GF-D8 (cell line): ENCODE measurements around the gene KLHL3.

Experiments
- DNase-seq: peaks from one replicate; lab custom pipeline; 2025; lab: John Stamatoyannopoulos, UW

KLHL3 gene

DNA sequence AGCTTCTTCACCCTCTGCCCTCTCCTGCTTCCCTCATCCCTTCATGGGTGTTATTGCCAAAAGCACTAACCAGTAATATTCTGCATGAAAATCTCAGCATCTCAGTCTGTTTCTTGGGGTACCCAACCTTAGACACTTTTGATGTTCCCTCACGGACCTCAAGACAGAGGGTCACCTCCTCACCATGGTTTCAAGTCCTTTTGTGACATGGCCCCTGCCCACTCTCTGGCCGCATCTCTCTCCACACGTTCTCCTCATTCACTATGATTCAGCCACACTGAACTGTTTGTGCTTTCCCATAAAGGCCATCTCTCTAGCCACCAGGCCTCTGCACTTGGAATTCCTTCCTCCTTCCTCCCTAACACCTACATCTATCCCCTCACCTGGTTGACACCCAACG is 125.3 kb downstream of the KLHL3 start:
- no peak for DNase-seq

GRCh38 chr5:137609127-137609526 is 126.8 kb downstream of the KLHL3 start:
- DNase-seq = no peak

DNA sequence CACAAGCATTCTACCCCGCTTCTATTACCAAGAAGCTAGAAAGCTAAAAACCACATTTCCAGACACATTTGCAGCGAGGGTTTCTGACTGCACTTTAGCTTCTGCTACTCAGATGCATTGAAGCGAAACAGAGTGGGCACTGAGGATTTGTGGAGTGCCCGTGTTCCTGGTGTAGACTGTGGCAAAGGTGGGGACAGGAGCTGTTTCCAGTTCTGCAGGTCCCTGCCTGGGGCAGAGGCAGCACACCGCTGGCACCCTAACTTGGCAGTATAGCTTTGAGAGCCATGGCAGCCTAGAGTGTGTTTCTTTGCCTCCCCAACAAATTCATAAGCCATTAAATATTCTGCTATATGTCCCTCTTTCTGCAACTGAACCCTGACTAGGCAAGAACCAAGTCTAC is 128.1 kb downstream of the KLHL3 start:
- DNase-seq = no peak

DNA sequence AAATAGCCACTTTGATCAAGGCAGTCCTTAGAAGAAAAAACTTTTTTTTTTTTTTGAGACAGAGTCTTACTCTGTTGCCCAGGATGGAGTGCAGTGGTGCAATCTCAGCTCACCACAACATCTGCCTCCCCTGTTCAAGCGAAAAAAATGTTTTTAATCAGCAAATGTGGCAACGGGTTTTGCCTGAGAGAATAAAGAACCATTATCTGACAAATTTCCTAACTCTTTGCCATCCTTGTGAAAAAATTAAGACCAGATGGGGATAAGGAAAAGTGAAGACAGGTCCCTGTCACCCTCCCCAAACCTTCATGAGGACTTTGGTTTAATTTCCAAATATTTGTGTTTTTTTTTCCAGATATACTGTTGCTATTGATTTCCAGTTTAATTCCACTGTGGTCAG is 129.5 kb downstream of the KLHL3 start:
- DNase-seq = no peak

GRCh38 chr5:137605411-137605810 is 130.5 kb downstream of the KLHL3 start:
- no peak for DNase-seq

GRCh38 chr5:137604348-137605095 is 131.4 kb downstream of the KLHL3 start:
- DNase-seq = no peak

- no peak for DNase-seq
These were observed 132.0 kb downstream of the KLHL3 start for GRCh38 chr5:137603891-137604290.

GRCh38 chr5:137603356-137603755 is 132.5 kb downstream of the KLHL3 start:
- DNase-seq = no peak

DNA sequence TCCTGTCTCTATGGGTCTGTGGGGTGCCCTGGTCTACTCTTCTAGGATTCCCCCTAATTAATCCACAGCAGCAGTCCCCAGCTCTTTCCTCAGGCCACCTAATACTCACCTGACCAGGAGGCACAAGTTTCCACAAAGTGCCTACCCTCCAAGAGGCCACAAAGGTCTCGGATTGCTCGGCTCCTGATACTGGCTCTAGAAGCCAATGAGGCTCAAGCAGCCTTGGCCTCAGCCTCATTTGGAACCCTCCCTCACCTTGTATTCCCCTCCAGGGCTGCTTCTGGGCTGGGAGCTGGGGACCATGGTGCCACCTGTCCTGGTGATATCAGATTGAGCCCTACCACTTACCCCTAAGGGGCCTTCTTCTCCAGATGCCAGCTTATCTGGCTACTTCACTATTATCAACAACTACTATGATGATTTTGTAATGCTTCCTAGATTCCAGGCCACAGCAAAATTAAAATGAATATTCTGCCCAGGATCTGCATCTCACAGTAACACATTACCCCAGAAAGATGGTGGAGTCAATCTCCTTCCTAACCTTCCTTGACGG is 133.1 kb downstream of the KLHL3 start:
- DNase-seq = no peak

DNA sequence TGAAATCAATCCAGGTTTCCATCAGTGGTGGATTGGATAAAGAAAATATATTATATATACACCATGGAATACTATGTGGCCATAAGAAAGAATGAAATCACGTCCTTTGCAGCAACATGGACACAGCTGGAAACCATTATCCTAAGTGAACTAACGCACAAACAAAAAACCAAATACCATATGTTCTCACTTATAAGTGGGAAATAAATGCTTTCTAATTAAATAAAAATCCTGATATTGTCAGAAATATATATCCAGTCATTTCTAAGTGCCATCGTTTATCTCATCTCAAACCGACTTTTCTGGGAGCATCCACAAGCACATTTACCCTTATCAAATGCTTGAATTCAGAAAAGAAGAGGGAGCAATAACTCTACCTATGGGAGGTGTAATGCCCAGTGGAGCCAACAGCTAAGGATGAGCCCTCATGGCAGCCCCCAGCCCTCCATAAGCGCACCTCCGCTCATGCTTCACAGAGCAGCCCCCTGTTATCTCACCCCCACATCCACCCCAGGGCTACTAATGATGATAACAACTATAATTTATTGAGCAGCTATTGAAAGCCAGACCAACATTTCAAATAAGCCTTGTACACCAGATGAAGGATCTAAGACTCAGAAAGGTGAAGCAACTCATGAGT is 135.0 kb downstream of the KLHL3 start:
- DNase-seq = no peak

- DNase-seq = no peak
These were observed 136.4 kb downstream of the KLHL3 start for GRCh38 chr5:137599457-137599856.

- DNase-seq = no peak
These were observed 137.5 kb downstream of the KLHL3 start for GRCh38 chr5:137598399-137598798.

- DNase-seq = no peak
These were observed 138.9 kb downstream of the KLHL3 start for GRCh38 chr5:137596941-137597340.

DNA sequence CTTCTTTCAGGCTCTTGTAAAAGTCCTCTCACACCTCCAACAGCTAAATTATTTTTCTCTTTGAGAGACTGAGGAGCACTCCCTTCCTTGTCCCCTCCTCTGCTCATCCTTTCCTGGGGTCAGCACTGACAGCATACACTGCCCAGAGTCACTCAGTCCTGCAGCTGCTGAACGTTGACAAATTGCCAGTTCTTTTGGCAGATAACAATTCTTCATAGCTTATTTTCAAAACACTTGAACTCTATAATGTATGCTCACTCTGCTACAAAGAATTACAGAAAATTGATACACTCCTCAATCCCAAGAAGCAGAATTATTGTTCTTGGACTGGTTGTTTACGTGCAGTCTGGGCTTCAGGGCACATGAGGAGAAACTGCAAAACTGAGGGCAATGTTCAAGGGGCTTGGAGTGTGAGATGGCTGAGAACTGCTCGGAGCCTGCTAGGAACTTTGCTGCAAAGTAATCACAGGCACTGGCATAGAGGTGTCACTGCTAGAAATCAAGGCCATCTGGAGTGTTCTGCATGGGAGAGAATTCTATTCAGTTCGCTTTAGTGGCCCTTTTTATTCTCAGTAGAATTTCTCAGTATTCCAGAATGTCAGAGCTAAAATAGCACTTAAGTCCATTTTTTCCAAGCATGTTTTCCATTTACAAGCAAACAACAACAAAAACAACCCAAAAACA is 140.4 kb downstream of the KLHL3 start:
- no peak for DNase-seq

DNA sequence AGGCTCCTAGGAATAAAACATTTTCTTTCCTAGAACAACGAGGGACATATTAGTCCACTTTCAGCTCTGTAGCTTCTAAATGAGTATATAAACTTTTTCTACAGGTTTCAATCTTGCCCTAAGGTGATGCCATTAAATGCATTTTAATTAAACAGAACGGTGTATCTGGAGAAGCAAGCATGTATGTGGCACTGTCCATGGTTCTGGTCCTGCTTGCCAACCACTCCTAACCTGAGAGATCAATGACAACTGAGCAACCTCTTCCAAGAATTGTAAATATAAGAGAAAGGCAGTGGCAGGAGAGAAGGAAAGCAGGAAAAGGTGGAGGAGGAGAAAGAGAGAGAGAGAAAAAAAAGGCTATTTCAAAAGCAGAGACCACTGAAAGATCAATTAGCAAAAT is 141.2 kb downstream of the KLHL3 start:
- no peak for DNase-seq

DNA sequence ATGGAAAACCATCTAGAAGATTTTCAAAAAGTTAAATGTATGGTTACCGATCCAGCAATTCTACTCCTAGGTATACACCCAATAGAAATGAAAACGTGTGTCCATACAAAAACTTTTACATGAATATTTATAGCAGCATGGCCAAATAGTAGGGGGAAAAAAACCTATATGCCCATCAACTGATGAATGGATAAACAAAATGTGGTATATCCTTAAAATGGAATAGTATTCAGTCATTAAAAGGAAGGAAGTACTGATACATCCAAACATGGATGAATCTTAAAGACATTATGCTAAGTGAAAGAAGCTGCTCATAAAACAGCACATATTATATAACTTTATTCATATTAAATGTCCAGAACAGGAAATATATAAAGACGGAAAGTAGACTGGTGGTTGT is 143.6 kb downstream of the KLHL3 start:
- no peak for DNase-seq

- no peak for DNase-seq
These were observed 146.7 kb downstream of the KLHL3 start for GRCh38 chr5:137589185-137589584.

DNA sequence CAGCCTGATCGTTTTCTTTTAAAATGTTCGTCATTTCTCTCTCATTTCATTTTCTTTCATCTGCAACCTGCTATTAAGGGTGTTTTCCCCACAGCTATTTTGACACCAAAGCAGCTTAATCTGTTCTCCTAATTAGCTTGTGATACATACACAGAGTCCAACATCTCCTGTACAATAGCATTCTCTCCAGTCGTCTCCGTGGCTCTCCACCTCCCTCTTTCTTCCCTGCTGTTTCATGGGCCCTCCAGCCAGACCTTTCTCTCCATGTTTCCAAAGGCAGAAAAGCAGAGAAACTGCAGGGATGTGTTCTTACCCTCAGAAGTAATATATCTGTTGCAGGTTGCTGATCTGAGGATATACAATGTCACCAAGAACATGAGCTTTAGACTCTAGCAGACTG is 148.0 kb downstream of the KLHL3 start:
- DNase-seq = no peak

- no peak for DNase-seq
These were observed 151.6 kb downstream of the KLHL3 start for GRCh38 chr5:137584262-137584661.

- DNase-seq = no peak
These were observed 152.8 kb downstream of the KLHL3 start for GRCh38 chr5:137583129-137583528.

DNA sequence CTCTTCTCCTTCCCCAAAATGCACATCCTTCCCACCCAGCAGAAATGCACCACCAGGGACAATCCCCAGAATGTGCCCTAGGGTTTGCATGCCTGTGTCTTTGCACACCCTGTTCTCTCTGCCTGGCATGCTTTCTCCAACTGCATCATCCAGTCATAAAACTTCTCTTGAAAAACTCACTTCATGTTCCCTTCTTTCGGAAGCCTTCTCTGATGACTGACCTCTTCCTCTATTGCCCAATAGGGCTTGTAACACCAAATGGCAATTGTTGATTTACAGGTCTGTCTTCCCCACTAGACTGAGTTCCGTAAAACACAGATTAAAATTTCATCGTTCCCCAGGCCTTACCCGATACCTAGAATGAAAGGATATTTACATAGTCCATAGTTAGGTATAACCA is 153.7 kb downstream of the KLHL3 start:
- no peak for DNase-seq

DNA sequence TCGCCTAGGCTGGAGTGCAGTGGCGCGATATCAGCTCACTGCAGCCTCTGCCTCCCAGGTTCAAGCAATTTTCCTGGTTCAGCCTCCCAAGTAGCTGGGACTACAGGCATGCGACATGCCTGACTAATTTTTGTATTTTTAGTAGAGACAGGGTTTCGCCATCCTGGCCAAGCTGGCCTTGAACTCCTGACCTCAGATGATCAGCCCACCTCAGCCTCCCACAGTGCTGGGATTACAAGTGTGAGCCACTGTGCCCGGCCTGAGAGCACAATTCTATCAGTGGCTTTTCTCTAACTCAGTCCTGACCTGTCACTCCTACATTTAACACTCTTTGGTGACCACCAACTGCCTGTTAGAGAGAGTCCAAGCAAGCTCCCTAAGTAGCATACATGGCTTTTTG is 154.1 kb downstream of the KLHL3 start:
- no peak for DNase-seq

DNA sequence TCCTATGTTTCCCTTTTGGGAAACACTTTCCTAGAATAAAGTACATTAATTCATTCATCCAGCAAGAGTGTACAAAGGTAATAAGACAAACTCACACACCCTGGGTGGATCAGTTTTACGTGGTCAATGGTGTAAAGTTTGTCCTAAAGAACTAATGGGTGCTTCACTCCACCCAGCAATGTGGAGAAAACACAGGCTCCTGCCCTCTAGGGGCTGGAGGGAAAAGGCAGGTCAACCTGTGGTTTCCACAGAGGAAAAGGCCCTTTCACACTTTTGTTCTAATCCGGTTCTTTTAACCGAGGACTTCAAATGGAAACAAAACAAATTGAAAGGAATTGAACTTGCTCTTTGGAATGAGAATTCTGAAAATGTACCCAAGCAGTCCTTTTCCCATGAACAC is 155.9 kb downstream of the KLHL3 start:
- DNase-seq = no peak
